ENCODE measurements around the gene ABCC1. TPM values are rescaled to one million over a fixed set of nuclear protein-coding genes. Genes with fewer than 3 reads are reported as not detected.
A peak's percentile ranks its signal among the peaks of the same experiment; 100 is the strongest.

Gene ABCC1
- total RNA-seq, 1 donor from 2014 or later: 69.4 TPM

DNA sequence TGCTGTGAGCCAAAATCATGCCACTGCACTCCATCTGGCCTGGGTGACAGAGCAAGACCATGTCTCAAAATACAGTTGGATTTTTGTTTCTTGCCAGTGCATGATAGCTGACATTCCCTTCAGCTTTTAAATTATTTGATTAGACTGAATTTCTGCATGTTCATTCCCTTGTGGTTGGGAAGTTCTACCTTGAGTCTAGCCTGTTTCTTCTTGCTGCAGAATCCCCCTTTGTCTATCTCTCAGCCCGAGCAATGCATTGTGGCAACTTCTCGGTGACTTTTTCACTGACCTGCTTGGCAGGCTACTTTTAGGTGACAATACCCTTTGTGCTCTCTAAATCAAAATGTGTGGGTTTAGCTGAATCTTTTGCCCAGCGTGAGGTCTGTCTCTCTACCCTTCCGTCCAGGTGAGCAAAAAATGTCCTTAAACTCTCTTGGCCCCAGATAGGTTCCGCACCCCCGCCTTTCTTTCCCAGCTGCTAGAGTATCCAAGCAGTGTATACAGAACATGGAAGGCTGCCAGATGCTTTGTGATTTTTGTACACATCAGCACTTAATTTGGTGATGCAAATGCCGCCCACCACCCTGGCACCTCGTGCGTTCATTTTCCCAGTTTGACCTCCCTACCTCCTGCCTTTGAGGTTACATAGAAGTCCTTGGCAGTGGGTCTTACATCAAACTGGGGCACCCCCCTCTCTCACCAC is 143.7 kb downstream of the ABCC1 start:
- no peak for DNase-seq (ENCODE audit: low spot score in 2 of 2, unreplicated experiment in 2 of 2)
- H3K27me3 Mint-ChIP-seq (ENCODE audit: low read depth): no peaks in the 10 kb centered on the region
- H3K4me3 Mint-ChIP-seq: no peak overlapping the region
- peaks cover 7% of the 10 kb centered on the region for H3K4me1 Mint-ChIP-seq
- H3K27ac Mint-ChIP-seq: no peak overlapping the region
- TF ChIP-seq, protein P1, sequence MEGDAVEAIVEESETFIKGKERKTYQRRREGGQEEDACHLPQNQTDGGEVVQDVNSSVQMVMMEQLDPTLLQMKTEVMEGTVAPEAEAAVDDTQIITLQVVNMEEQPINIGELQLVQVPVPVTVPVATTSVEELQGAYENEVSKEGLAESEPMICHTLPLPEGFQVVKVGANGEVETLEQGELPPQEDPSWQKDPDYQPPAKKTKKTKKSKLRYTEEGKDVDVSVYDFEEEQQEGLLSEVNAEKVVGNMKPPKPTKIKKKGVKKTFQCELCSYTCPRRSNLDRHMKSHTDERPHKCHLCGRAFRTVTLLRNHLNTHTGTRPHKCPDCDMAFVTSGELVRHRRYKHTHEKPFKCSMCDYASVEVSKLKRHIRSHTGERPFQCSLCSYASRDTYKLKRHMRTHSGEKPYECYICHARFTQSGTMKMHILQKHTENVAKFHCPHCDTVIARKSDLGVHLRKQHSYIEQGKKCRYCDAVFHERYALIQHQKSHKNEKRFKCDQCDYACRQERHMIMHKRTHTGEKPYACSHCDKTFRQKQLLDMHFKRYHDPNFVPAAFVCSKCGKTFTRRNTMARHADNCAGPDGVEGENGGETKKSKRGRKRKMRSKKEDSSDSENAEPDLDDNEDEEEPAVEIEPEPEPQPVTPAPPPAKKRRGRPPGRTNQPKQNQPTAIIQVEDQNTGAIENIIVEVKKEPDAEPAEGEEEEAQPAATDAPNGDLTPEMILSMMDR (IDR thresholded peaks at IDR 0.05; ENCODE audit: unreplicated experiment): no peak
- no peaks in the 10 kb centered on the region for H3K9me3 Mint-ChIP-seq
- peaks cover 30% of the 10 kb centered on the region for H3K36me3 Mint-ChIP-seq

DNA sequence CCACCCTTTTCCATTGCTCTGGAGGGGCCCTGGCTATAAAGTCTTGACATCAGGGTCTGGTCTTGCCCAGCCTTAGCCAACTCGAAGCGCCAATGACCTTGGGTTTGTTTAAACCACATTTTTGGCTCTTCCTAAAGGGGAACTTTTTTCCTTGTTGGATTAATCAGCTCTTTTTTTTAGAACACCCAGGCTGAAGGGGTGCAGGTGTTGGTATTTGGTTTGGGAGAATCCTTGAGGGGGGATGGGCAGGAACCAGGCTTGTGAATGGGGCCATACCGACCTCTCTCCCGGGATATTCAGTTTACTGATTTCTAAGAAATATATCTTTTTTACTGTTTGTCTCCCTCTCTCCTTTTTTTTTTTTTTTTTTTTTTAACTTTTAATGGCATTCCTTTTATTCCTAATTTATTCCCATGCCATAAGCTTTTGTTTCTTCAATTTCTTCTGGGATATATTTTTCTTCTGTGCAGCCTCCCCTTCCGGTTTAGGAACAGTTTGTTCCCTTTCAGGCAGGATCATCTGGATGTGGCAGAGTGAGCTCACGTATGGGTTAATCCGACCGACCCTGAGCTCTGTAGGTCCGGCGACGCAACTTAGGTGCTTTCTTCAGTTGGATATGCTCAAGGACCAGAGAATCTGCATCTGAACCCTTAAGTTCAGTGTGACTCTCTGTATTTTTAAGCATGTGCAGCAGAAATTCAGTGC is 144.4 kb downstream of the ABCC1 start:
- H3K9me3 Mint-ChIP-seq: no peaks in the 10 kb centered on the region
- peak overlapping the region; percentile 61 for H3K27ac Mint-ChIP-seq

DNA sequence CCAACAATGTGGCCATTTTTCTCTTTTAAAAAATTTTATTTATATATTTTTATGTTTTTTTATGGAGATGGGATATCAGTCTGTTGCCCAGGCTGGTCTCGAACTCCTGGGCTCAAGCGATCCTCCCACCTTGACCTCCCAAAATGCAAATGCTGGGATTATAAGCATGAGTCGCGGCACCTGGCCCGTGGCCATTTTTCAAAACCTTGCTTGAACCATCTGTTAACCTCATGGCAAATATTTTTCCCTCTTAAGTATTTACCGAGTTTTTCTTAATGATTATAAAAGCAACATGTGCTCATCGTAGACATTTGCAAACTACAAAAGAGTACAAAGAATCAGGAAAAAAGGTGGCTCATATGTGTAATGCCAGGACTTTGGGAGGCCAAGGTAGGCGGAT is 146.2 kb downstream of the ABCC1 start:
- Mint-ChIP-seq H3K4me3 (no peak overlapping the region), H3K9me3 (no peaks in the 10 kb centered on the region), H3K27ac (peak overlapping the region; percentile 75), H3K4me1 (peaks cover 7% of the 10 kb centered on the region), H3K36me3 (peaks cover 28% of the 10 kb centered on the region), H3K27me3 (ENCODE audit: low read depth) (no peaks in the 10 kb centered on the region)
- TF ChIP-seq, protein P1 (IDR thresholded peaks at IDR 0.05; ENCODE audit: unreplicated experiment): no peak
- DNase-seq (ENCODE audit: low spot score in 2 of 2, unreplicated experiment in 2 of 2): no peak

More for the DNA sequence above, 144.4 kb downstream of the ABCC1 start:
- H3K36me3 Mint-ChIP-seq: peaks cover 35% of the 10 kb centered on the region
- H3K4me3 Mint-ChIP-seq: no peak overlapping the region
- H3K4me1 Mint-ChIP-seq: peaks cover 7% of the 10 kb centered on the region
- H3K27me3 Mint-ChIP-seq (ENCODE audit: low read depth): no peaks in the 10 kb centered on the region
- DNase-seq (ENCODE audit: low spot score in 2 of 2, unreplicated experiment in 2 of 2): no peak
- TF ChIP-seq, protein P1 (IDR thresholded peaks at IDR 0.05; ENCODE audit: unreplicated experiment): no peak

DNA sequence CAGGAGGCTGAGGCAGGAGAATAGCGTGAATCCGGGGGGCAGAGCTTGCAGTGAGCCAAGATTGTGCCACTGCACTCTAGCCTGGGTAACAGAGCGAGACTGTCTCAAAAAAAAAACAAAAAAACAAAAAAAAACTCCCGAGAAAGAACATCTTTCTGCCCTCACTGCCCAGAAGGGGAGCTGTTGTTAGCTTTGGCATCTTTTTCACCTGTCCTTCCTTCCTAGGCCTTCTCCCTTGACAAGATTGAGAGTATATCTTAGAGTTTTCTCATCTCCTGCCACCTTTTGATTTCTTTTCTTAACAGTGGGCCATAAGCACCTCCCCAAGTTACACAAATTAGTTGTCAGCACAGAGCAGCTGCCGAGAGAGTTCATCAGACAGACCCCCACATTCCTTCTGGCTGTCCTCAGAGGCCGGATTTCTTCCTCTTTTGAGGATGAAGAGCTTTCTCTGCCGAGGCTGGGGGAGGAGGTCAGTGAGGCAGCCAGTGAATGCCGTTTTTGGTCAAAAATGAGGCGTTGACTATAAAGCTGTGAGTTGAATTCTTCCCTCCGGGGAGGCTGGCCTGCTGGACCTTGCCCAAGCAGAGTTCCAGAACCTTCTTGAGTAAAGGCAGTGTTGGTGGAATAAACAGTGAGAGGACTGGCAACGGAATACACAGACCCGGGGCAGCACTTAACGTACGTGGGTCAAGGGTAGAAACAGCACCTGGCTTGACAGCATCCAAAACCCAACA is 146.9 kb downstream of the ABCC1 start:
- no peak for DNase-seq (ENCODE audit: low spot score in 2 of 2, unreplicated experiment in 2 of 2)
- Mint-ChIP-seq H3K4me1 (peaks cover 7% of the 10 kb centered on the region), H3K36me3 (peaks cover 24% of the 10 kb centered on the region)

DNA sequence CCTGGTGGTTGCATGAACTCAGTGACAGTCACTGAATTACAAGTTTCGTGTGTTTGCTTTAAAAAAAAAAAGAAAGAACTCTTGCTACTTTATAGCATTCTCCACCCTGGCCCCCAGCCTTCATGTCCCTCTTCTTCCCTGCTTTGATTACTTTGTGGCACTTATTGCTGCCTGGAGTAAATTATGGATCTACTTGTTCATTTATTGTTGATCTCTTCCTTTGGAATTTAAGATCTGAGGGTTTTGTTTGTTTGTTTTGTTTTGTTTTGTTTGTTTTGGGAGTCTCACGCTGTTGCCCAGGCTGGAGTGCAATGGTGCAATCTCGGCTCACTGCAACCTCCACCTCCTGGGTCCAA is 147.4 kb downstream of the ABCC1 start:
- Mint-ChIP-seq H3K27ac (peak overlapping the region; percentile 56), H3K36me3 (peaks cover 28% of the 10 kb centered on the region), H3K4me1 (peaks cover 7% of the 10 kb centered on the region), H3K9me3 (no peaks in the 10 kb centered on the region), H3K4me3 (no peak overlapping the region), H3K27me3 (ENCODE audit: low read depth) (no peaks in the 10 kb centered on the region)
- TF ChIP-seq, protein P1 (IDR thresholded peaks at IDR 0.05; ENCODE audit: unreplicated experiment): no peak
- DNase-seq (ENCODE audit: low spot score in 2 of 2, unreplicated experiment in 2 of 2): no peak

More for the DNA sequence above, 146.9 kb downstream of the ABCC1 start:
- Mint-ChIP-seq H3K9me3 (no peaks in the 10 kb centered on the region), H3K27me3 (ENCODE audit: low read depth) (no peaks in the 10 kb centered on the region), H3K4me3 (no peak overlapping the region), H3K27ac (peak overlapping the region; percentile 75)
- TF ChIP-seq, protein P1 (IDR thresholded peaks at IDR 0.05; ENCODE audit: unreplicated experiment): no peak
